GM23248 (cell line): ENCODE data around the gene GALNT12. TPM values are rescaled to one million over a fixed set of nuclear protein-coding genes. Genes with fewer than 3 reads are reported as not detected.

Source experiments
- DNase-seq: peaks from one replicate; pipeline ENCODE4 v3.0.0-alpha.2; 2015
- H2AFZ ChIP-seq: fragments of 200-600 bp; sonication (generic); 2 replicates; pipeline ENCODE4 v1.6.1; 2016; ENCODE audit warnings: antibody characterized with exemption
- H3F3A ChIP-seq: fragments of 200-600 bp; sonication (generic); 2 replicates; pipeline ENCODE4 v1.6.1; 2016; ENCODE audit warnings: mild to moderate bottlenecking, antibody characterized with exemption, mixed run types; ENCODE audit not compliant: insufficient read depth
- H3K27ac ChIP-seq: fragments of 200-600 bp; sonication (generic); 2 replicates; pipeline ENCODE4 v1.5.1; 2016; ENCODE audit warnings: mild to moderate bottlenecking
- H3K27me3 ChIP-seq: fragments of 200-600 bp; sonication (generic); replicated peaks from 2 replicates; pipeline ENCODE4 v1.6.1; 2016; ENCODE audit warnings: mild to moderate bottlenecking; ENCODE audit not compliant: insufficient read depth
- H3K36me3 ChIP-seq: fragments of 200-600 bp; sonication (generic); 2 replicates; pipeline ENCODE4 v1.6.1; 2016; ENCODE audit warnings: low read depth, mild to moderate bottlenecking
- H3K4me1 ChIP-seq: fragments of 200-600 bp; sonication (generic); 2 replicates; pipeline ENCODE4 v1.6.1; 2016; ENCODE audit warnings: mild to moderate bottlenecking; ENCODE audit not compliant: insufficient read depth
- H3K4me2 ChIP-seq: fragments of 200-600 bp; sonication (generic); one replicate; pipeline ENCODE4 v1.6.1; 2016; ENCODE audit warnings: mild to moderate bottlenecking; ENCODE audit not compliant: unreplicated experiment
- H3K4me3 ChIP-seq: fragments of 200-600 bp; sonication (generic); 2 replicates; pipeline ENCODE4 v1.5.1; 2016; ENCODE audit warnings: mild to moderate bottlenecking
- H3K79me2 ChIP-seq: fragments of 200-600 bp; sonication (generic); 2 replicates; pipeline ENCODE4 v1.6.1; 2016; ENCODE audit warnings: mild to moderate bottlenecking; ENCODE audit not compliant: insufficient read depth
- H3K9ac ChIP-seq: fragments of 200-600 bp; sonication (generic); 2 replicates; pipeline ENCODE4 v1.6.1; 2016; ENCODE audit warnings: mild to moderate bottlenecking
- H3K9me2 ChIP-seq: fragments of 200-600 bp; sonication (generic); 2 replicates; pipeline ENCODE4 v1.6.1; 2016; ENCODE audit warnings: mixed run types, mild to moderate bottlenecking, moderate library complexity; ENCODE audit not compliant: insufficient read depth
- H3K9me3 ChIP-seq: fragments of 200-600 bp; sonication (generic); one replicate; pipeline ENCODE4 v1.6.1; 2017; ENCODE audit warnings: low read depth
- H4K20me1 ChIP-seq: fragments of 200-600 bp; sonication (generic); 2 replicates; pipeline ENCODE4 v1.6.0; 2016; ENCODE audit not compliant: insufficient read depth
- EZH2 ChIP-seq: fragments of 200-600 bp; sonication (generic); IDR thresholded peaks from 2 replicates; pipeline ENCODE4 v1.6.1; 2018; ENCODE audit warnings: antibody characterized with exemption, mild to moderate bottlenecking; ENCODE audit not compliant: insufficient read depth, poor library complexity, severe bottlenecking
- EZH2phosphoT487 ChIP-seq: fragments of 200-600 bp; sonication (generic); IDR thresholded peaks from 2 replicates; pipeline ENCODE4 v1.6.1; 2018; ENCODE audit warnings: antibody characterized with exemption, moderate library complexity, mild to moderate bottlenecking, low read depth; ENCODE audit not compliant: insufficient read depth
- WGBS, 2 experiments: methylation state at CpG; one replicate each; pipeline ENCODE4 v1.1.6; 2015 to 2017; ENCODE audit warnings: low lambda C conversion rate in 2 of 2, low coverage in 1 of 2; ENCODE audit errors: missing lambda C conversion rate in 2 of 2; 5-methylcytosine and 5-hydroxymethylcytosine counted together
- in situ Hi-C: fragments of 300-500 bp; cut with MboI; formaldehyde crosslinking; loops from 2 replicates; pipeline ENCODE4 v1.15.0; 2020
- polyA plus RNA-seq: library from polyadenylated mRNA; unstranded; fragments of >200 nt; fragmentation: Nextera tagmentation; extraction: Ambion mirVana; gene quantifications from 2 replicates; pipeline ENCODE4 v1.2.1, GENCODE V29; 2016
- total RNA-seq: library from RNA; depleted of rRNA; stranded (reverse); fragments of >200 nt; shearing (Covaris generic); gene quantifications from 2 replicates; pipeline ENCODE4 v1.2.3, GENCODE V29; 2014

The GALNT12 gene
- total and polyA plus RNA-seq, 2 experiments from 2014 or later: 0.74 to 10.1 TPM

DNA sequence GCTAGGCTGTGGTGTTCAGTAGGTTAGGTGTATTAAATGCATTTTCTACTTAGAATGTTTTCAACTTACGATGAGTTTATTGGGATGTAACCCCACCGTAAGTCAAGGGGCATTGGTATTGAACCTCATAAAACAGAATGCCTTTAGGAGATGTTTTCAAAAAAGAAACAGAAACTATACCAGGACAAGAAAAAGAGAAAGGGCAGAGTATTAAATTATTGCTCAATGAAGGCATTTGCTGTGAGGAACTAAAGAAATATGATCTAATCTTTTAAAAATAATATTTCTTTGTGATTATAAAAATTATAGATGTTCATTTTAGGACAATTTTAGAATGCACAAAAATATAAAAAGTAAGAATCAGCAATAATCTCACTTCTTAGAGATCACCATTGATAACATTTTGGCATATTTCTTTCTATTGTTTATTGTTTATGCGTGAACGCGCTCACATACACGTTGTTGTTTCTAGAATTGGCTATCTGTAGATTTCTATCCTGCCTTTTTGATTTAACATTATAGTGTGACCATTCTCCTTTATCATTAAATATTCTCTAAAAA, 8.0 kb downstream of the GALNT12 start:
- in situ Hi-C loops: no loop called here
- no peaks in the 10 kb centered on the region for H3K9me2 ChIP-seq

GRCh38 chr9:98818764-98819163, 11.3 kb downstream of the GALNT12 start:
- no peak overlapping the region for H3K27ac ChIP-seq
- no peaks in the 10 kb centered on the region for H3K27me3 ChIP-seq
- H2AFZ ChIP-seq: no peak overlapping the region
- H4K20me1 ChIP-seq: no peaks in the 10 kb centered on the region
- no peaks in the 10 kb centered on the region for H3K9me2 ChIP-seq
- H3K4me3 ChIP-seq: no peak overlapping the region
- no peaks in the 10 kb centered on the region; the same call in 1 of the 2 replicates for H3K36me3 ChIP-seq
- H3K4me2 ChIP-seq: no peak overlapping the region
- no peak for DNase-seq
- TF ChIP-seq EZH2phosphoT487 (no peak), EZH2 (no peak)
- no peaks in the 10 kb centered on the region for H3F3A ChIP-seq
- no peaks in the 10 kb centered on the region for H3K9me3 ChIP-seq
- H3K9ac ChIP-seq: no peak overlapping the region
- no peaks in the 10 kb centered on the region for H3K4me1 ChIP-seq
- 75 to 78% methylated on average over 2 of the region's 2 CpGs for whole genome bisulfite sequencing, 2 experiments
- in situ Hi-C loops: no loop called here
- H3K79me2 ChIP-seq: no peaks in the 10 kb centered on the region

More for the DNA sequence above, 8.0 kb downstream of the GALNT12 start:
- no peak for DNase-seq
- Histone ChIP-seq H2AFZ (no peak overlapping the region), H3K4me1 (peaks cover 5% of the 10 kb centered on the region), H3K27me3 (no peaks in the 10 kb centered on the region), H3K4me2 (no peak overlapping the region), H3K9ac (no peak overlapping the region), H4K20me1 (no peaks in the 10 kb centered on the region), H3K36me3 (no peaks in the 10 kb centered on the region; the same call in 1 of the 2 replicates), H3K79me2 (no peaks in the 10 kb centered on the region), H3K9me3 (no peaks in the 10 kb centered on the region), H3F3A (peaks cover 9% of the 10 kb centered on the region), H3K4me3 (no peak overlapping the region), H3K27ac (no peak overlapping the region)
- TF ChIP-seq EZH2phosphoT487 (no peak), EZH2 (no peak)
- WGBS, 2 experiments: 79 to 81% methylated on average over 6 of the region's 6 CpGs

GRCh38 chr9:98819231-98819630, 11.8 kb downstream of the GALNT12 start:
- in situ Hi-C loops: no loop called here
- no peak for DNase-seq
- Histone ChIP-seq H3F3A (no peaks in the 10 kb centered on the region), H4K20me1 (no peaks in the 10 kb centered on the region), H3K9me2 (no peaks in the 10 kb centered on the region), H3K27me3 (no peaks in the 10 kb centered on the region), H3K36me3 (no peaks in the 10 kb centered on the region; the same call in 1 of the 2 replicates), H3K4me1 (no peaks in the 10 kb centered on the region), H3K27ac (no peak overlapping the region), H3K4me3 (no peak overlapping the region), H3K9me3 (no peaks in the 10 kb centered on the region), H3K9ac (no peak overlapping the region), H3K4me2 (no peak overlapping the region), H3K79me2 (no peaks in the 10 kb centered on the region), H2AFZ (no peak overlapping the region)
- WGBS, 2 experiments: 76 to 82% methylated on average over 3 of the region's 3 CpGs
- TF ChIP-seq EZH2phosphoT487 (no peak), EZH2 (no peak)

GRCh38 chr9:98821831-98822230, 14.4 kb downstream of the GALNT12 start:
- Histone ChIP-seq H3K9me3 (no peaks in the 10 kb centered on the region), H3K9me2 (no peaks in the 10 kb centered on the region), H3K9ac (no peak overlapping the region), H3K27ac (no peak overlapping the region), H3K4me3 (no peak overlapping the region), H3K79me2 (no peaks in the 10 kb centered on the region), H2AFZ (no peak overlapping the region), H3F3A (no peaks in the 10 kb centered on the region), H3K36me3 (no peaks in the 10 kb centered on the region; the same call in 1 of the 2 replicates), H3K4me1 (no peaks in the 10 kb centered on the region), H3K4me2 (no peak overlapping the region), H3K27me3 (no peaks in the 10 kb centered on the region), H4K20me1 (no peaks in the 10 kb centered on the region)
- in situ Hi-C loops: no loop called here
- 94 to 98% methylated on average over 2 of the region's 2 CpGs for WGBS, 2 experiments
- TF ChIP-seq EZH2 (no peak), EZH2phosphoT487 (no peak)
- DNase-seq: no peak

GRCh38 chr9:98822661-98823060, 15.2 kb downstream of the GALNT12 start:
- WGBS, 2 experiments: 87 to 90% methylated on average over 6 of the region's 6 CpGs
- Histone ChIP-seq H3K4me1 (no peaks in the 10 kb centered on the region), H3K9me2 (no peaks in the 10 kb centered on the region), H3K27me3 (no peaks in the 10 kb centered on the region), H3K27ac (no peak overlapping the region), H3K36me3 (no peaks in the 10 kb centered on the region; the same call in 1 of the 2 replicates), H4K20me1 (no peaks in the 10 kb centered on the region), H3K4me2 (no peak overlapping the region), H3K9ac (no peak overlapping the region), H3F3A (no peaks in the 10 kb centered on the region), H3K79me2 (no peaks in the 10 kb centered on the region), H3K4me3 (no peak overlapping the region), H2AFZ (no peak overlapping the region), H3K9me3 (no peaks in the 10 kb centered on the region)
- in situ Hi-C loops: no loop called here
- no peak for DNase-seq
- TF ChIP-seq EZH2phosphoT487 (no peak), EZH2 (no peak)
